Stimulated activated CD4-positive, alpha-beta T cell treated with anti-CD3 and anti-CD28 coated beads, Interleukin-1b, Interleukin-23, amount 100 ng/mL, for 4 hours (primary cell): Measurements from ENCODE around the gene TMTC2.
A peak's percentile ranks its signal among the peaks of the same experiment; 100 is the strongest.

Source experiments
- DNase-seq, 2 donors: peaks; one replicate each; pipeline ENCODE4 v3.0.0-alpha.2; 2020; ENCODE audit warnings: low read depth in 2 of 2

The TMTC2 gene

DNA sequence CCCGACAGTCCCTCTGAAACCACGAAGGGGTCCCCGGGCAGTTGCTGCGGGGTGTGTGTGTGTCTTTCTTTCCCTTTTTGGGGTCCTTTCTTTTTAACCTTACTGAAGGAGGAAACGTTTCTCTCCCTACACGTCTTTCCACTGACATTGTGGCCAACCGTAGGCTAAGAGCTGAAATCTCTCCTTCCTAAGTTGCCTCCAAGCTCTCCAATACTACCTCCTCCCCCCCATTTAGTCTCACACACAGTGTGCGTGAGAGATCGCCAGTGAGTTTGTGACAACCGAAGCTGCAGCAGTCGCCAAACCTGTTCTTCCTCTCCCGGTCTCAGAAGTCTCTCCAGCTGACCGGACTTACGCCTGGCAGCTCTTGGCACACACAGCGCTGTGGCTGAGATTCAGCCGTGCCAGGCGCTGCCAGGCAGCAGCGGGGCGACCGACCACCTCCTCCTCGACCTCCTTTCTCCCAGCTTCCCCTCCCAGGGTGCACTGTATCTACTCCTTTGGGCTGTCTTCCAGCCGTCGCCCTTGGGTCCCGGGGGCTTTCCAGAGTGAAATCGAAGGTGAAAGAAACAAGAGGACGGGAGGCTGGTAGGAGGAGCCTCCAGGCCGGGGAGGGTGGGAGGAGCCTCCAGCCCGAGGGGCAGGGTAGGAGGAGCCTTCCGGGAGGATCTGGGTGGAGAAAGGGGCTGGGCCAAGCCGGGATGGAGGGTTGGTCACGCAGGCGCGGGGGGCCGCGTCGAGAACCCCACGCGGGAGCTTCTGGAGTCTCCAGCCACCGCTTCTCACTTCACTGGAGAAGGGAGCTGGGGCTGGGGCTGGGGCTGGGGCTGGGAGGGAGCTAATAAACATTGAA is at the start of gene TMTC2:
Gene TMTC2 (plus strand): TSS at position 739 of the 853 bp plus-strand sequence.
- DNase-seq, result peak; percentile 88 to 91

DNA sequence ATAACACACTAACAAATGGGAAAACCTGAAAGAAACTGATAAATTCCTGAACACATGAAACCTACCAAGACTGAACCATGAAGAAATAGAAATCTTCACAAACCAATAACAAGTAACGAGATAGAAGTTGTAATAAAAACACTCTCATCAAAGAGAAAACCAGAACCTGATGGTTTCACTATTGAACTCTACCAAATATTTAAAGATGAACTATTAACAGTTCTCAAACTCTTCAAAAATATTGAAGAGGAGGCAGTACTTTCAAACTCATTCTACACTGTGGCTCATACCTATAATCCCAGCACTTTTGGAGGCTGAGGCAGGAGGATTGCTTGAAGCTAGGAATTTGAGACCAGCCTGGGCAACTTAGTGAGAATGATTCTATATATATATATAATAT is 48.4 kb upstream of the TMTC2 start:
- DNase-seq, result no peak

DNA sequence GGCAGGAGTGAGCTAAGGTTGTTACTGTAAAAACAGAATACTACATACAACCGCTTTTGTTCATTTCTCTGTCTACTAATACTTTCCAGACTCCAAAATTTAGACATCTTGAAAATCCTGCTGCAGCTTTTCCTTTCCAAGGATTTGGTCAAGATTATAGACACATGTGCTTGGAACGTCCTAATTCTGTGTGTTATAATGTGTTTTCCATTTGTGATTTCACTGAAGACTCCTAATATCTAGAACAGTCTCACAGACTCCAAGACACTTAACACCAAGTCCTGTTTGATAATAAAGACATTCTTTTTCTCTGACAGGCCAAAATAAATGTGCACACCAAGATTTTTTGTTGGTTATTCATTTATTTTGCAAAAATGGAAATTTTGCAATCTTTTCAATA is 41.8 kb upstream of the TMTC2 start:
- no peak for DNase-seq

DNA sequence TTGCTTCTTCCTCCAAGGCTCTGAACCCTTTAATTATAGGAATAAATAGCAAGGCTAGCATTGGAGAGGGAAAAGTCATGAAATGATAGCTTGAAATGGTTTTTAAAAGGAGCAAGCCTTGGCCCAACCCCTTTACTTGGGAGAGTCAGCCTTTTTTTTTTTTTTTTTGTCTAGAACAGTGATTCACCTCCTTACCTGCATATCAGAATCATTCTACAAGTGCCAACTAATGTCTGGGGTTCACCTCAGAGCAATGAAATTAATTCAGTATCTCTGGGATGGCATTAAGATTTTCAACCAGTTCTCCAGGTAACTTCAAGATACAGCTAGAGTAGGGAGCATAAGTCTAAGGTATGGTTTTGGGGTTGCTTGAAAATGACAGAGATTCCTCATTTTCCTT is 41.3 kb upstream of the TMTC2 start:
- DNase-seq, result no peak

DNA sequence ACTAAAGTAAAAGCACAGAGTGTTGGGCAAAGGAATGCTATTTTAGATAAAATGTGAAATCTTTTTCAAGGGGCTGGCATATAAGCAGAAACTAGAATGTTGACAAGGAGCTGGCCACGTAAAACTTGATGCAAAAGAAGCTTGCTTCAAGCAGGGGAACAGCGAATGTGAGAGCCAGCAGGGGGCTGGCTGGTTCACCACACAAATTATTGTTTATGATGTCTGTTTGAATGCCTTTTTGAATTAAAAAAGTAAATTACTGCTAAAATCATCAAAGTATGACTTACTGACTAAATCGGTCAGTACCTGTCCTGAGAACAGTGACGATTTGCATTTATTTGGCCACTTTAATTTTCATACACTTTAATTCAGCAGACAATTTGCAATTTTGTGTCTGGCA is 38.9 kb upstream of the TMTC2 start:
- DNase-seq, result no peak

DNA sequence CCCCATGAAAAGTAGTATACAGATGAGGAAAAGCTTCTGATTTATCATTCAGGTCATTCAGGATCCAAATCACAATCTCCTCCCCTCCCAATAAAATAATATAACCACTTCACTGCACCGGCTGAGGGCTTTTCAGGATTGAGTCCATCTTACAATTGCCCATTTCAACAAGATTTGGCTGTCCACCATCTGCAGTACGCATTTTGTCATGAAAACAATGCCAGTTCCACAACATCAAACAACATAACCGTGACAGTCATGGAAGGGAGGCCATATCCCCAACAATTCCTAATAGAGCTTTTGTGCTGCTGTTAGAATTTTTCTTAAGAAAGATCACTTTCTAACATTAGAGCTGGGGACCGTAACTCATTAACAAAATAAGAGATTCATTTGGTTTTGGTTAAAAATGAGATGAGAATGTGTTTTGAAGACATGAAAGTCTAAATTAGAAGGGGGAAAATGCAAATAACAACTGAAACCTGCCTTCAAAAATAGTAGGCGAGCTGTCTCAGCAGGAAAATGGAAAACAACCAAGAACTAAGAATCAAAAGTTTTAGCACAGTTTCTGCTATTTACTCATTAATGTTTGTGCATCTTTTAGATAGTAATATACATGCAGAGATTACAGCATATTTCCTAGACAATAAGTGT is 38.3 kb upstream of the TMTC2 start:
- DNase-seq, result no peak

DNA sequence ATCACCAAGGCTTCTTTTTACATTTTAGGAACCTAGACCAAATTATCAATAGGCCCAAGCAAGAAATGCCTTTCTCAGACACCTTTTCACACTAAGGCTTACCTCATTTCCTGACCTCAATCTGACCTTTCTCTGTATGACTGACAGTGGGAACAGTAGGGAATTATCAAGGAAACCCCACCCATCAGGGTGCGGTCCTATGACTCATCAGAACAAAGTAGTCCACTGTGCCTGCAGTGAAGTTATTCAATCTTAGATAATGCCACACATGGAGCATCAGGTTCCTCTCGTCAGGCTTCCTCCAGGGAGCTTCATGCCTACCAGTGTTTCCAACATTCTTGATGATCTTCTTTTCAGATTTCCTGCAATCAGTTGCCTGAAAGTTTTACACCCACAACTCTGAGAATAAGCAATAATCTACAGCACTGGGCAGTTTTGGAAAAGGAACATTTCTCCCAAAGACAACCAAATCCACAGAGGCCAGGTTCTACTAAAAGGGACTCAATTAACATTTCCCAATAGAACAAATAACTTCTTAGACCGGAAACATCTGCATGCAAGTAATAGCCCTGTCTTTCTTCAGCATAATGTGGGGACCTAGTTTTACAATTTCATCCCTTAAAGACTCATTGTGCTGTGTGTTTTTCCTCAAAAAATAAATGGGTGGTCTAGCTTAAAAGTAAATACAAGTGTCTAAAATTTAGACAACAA is 35.9 kb upstream of the TMTC2 start:
- DNase-seq, result no peak

DNA sequence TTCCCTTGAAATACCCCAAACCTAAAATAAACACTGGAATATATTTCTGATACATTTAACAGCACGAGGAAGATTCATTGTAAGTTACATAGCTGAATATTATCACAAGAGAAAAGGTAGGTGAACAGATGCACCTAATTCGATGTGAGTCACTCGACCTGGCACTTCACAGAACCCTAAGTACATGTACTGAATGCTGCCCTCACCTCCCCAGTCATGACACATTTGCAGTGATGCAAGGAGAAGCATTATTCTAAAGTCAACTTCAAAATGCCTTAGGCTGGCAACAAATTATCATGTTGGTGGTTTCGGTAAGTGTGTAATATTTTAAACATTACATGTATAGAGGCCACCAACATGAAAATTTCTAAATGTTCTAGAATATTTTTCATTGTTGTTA is 35.2 kb upstream of the TMTC2 start:
- DNase-seq, result no peak

DNA sequence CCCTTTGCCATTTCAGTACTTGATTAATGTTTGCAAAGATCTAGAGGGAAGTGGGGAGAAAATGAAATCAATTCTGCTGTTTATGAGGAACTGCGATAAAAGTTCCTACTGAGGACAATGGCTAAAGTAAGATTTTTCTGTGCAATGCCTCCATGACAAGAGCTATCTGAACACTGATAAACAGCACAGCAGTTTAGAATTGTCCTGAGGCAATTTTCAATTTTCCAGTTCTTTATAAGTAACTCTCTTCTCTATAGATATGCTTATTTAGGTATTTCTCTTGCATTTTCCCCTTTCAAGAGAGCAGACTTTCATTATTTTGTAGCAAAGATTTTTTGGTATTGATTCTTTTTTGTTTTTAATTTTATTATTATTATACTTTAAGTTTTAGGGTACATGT is 34.6 kb upstream of the TMTC2 start:
- DNase-seq, result no peak

DNA sequence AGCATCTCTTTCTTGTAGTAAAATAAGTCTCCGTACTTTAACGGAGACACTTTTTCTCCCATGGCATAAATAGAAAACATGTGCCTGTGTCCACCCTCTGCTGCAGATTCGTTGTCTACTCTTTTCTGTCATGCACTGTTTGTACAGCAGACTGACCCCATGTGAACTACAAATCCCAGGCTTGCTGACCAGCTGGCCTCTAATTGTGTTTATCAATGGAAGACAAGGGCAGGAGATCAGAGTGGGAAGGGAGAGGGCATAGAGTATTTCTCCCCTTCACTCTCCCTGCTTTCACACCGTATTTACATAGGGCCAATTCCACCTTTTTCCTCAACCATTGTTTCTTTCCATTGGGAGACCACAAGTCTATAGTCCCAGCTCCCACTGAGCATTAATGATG is 31.0 kb upstream of the TMTC2 start:
- no peak for DNase-seq

DNA sequence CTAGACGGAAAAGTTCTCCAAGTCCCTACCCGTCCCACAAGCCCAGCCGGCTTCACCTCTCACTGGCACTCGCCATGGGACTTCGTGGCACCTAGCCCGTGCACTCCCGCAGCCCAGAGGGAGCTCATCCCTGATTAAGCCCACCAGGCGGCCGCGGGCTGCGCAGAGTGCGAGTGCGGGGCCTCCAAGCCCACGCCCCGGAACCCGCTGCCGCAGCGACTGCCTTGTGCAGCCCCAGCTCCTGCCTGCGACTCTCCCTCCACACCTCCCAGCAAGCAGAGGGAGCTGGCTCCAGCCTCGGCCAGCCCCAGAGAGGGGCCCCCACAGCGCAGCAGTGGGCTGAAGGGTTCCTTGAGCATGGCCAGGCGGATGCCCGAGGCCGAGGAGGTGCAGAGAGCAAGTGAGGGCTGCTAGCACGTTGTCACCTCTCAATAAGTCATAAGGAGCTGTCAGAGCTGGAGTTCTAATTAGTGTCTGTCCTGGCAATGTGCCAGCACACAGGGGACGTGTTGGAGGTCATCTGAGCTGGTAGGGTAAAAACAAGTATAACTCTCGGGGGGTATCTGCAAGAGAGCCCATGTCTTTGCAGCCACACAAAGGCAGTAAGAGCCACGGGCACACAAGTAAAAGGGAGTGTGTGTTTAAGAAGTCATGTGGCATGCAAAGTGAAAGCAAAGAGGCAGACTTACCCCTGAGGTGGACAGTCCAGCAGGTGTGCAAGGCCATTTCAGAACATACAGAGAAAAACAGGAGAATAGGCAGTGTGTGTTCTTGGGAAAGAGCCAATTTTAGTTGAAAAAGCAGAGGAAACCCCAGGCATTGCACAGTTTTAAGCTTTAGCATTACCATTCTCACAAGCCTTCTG is 27.1 kb upstream of the TMTC2 start:
- no peak for DNase-seq

DNA sequence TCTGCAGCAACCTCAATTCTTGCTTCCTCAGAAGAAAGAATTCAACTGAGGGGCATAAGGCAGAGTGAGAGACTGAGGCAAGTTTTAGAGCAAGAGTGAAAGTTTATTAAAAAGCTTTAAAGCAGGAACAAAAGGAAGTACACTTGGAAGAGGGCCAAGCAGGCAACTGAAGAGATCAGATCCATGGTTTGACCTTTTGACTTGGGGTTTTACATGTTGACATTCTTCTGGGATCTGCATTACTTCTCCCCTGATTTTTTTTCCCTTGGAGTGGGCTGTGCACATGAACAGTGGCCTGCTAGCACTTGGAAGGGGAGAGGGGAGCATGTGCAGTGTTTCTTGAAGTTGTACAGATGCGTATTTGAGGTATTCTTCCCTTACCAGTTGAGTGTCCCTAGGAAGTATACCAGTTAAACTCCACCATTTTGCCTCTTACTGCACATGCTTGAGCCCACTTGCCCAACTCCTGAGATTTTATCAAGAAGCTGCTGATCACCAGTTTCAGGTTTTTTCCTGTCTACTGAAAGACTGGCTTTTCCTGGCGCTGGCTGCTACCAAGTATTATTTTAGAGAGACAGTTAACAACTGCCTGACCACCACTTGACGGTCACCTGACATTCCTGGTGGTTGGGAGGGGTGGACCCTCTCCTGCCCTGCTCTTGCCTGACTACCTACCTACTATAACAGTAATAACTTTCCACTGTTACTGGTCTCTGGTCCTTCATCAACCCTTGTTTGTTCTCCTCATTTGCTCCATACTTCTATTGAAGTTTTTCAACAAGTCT is 26.0 kb upstream of the TMTC2 start:
- no peak for DNase-seq

DNA sequence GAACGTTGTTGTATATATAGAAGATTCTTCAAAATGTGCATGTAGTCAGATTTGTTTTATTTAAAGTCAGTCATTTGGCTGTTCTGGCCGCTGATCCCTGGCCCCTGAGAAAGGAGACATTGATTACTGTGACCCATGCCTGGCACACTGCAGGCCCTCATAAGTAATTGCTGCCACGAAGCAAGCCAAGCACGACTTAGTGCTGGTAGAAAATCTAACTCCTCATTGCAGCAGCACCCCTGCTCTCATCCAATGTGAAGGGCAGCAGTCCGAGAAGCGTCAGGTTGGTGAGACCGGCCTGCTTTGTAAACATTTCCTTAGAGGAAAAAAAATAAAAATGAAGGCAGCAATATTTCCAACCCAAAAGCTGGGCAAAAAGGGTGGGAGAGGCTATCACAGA is 22.8 kb upstream of the TMTC2 start:
- no peak for DNase-seq

DNA sequence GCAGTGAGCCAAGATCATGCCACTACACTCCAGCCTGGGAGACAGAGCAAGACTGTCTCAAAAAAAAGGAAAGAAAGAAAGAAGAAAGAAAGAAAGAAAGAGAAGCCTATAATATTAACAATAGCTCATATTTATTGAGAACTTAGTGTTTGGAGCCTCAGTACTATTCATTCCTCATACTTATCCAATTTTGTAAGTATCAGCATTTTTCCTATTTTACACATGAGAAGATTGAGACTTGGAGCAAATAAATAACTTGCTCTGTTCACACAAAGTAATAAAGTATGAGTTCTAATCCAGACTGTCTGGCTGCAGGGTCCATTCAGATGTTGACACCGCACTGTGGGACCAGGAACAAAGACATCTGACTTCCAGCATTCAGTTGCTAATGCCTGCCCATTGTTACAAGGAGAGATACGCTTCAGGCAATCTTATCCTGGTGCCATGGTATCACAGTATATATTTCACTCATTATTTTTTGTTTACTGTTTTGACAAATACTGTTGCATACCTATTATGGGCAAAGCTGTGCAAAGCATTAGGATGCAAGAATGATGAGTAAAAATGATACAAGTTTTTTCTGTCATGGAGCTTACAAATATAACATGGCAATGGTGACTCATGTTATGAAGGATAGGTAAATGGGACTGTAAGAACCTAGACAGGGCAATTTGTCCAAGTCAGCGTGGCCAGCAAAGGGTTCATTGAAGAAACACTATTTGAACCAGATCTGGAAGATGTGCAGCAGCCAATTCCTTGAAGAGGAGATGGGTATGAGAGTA is 21.4 kb upstream of the TMTC2 start:
- DNase-seq, result no peak

DNA sequence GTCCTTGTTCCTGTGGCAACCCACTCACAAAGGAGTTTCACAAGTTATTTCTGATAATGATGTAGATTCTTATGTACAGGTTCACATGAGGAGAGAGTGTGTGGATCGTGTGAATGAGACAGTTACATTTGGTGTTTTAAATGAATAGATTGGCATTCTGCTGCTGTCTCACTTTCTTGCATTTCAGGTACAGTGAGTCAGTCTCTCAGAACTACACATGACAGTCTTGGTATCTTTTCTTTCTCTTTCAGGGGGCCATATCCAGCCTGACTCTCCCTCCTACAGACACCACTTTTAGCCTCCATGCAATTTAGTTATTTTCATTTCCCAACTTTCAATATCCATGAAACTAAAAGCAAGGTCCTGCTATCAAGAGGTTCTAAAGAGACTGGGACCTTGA is 19.9 kb upstream of the TMTC2 start:
- DNase-seq, result no peak

DNA sequence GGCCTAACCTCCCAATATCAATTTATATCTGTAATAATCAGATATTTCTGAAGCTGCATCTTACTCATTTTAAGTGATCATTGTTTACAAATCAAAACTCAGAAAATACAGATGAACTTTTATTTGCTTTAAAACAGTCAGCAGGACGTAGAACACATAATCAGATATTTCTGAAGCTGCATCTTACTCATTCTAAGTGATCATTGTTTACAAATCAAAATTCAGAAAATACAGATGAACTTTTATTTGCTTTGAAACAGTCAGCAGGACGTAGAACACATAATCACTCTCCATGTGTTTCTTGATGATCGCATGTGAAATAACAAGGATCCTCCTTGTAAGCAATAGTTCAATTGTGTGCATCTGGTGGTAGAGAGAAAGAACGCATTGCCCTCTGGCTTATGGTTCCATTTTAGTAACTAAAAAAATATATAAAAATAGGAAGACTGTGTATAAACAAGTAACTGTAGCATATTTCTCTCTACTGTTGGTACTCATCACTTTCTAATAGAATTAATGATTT is 15.0 kb upstream of the TMTC2 start:
- no peak for DNase-seq

DNA sequence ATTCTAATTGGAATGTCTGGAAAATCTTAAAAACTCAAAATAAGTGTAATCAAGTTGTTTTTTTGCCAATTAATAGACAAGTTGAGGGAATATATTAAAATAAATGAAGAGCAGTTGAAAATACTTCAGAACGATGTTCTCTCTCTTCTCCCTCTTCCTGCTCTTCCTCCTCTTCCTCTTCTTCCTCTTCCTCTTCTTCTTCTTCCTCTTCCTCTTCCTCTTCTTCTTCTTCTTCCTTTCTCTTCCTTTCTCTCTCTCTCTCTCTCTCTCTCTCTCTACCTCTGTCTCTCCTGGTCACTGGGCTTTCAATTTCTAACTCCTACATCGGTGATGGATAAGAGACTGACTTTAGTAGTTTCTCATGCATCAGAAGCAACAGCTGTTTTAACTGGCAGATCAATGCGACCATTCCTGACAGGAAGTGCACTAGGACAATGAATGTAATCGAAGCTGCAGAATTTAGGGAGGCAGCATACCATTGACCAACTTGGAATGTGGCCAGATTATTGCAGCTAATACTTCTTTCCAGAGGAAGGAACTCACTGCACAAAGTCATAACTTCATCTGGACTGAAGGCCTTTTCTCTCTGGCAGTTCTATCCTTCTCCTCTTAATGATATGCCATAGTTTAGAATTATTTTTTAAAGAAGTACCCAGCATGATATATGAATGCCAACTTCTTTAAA is 13.8 kb upstream of the TMTC2 start:
- no peak for DNase-seq

DNA sequence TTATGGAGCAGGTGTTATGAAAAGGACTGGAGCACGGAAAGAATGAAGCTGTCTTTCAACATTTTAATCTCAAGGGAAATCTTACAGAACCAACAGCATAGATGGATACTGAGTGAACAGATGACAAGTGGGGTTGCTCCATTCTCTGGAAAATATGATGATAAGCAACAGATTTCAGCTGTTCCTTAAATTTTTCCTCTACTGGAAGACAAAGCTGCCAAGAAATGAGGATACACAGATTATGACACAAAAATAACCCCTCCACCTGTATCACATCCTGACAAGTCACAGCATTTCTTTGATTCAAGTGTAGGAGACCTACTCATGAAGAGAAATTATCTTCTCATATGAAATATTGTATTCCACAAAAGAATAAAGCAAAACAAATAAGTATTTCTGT is 13.0 kb upstream of the TMTC2 start:
- DNase-seq, result no peak

DNA sequence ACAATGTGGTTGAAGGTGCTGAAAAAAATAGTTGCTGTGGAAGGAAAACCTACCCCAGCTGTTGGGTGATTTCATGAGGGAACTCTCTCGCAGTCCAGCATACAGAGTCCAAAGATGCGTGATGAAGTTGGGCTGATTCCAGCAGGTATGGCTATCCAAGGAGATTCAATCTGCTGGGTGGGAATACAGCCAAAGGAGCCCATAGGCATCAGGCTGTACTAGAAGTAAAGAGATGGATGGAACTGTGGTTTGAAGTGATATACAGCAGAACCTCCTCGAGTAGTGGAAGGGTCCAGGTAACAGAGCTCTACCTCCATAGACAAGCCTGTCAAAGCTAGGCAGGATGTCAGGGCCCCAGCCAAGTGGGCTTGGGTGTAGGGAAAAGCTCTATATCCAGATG is 11.5 kb upstream of the TMTC2 start:
- no peak for DNase-seq
